GM21576 (cell line): Measurements from ENCODE around the gene MGMT.

Source experiments
- ATAC-seq: cut with Tn5 transposase; IDR thresholded peaks from one replicate; pipeline ENCODE4 v1.9.1; 2021; ENCODE audit warnings: mild to moderate bottlenecking, moderate library complexity; ENCODE audit not compliant: unreplicated experiment

Gene MGMT

GRCh38 chr10:129517680-129518057 lies 50.6 kb downstream of the MGMT start:
- no peak for ATAC-seq

DNA sequence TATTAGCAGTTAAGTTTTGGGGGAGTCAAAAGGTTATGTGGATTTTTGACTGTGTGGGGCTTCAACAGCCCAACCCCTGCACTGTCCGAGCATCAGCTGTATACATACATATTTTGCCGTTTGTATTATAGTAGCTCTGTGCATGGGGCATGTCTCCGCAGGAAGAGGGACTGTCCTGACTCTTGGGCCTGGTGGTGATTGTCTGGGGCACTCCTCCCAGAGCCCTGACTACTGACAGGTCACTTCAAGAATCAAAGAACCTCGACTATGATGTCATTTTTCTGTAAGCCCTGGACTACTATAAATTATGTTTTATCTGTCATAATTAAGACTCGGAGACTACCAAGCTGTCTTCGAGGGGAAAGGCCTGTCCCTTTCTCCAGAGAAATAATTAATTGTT lies 51.8 kb downstream of the MGMT start:
- no peak for ATAC-seq

DNA sequence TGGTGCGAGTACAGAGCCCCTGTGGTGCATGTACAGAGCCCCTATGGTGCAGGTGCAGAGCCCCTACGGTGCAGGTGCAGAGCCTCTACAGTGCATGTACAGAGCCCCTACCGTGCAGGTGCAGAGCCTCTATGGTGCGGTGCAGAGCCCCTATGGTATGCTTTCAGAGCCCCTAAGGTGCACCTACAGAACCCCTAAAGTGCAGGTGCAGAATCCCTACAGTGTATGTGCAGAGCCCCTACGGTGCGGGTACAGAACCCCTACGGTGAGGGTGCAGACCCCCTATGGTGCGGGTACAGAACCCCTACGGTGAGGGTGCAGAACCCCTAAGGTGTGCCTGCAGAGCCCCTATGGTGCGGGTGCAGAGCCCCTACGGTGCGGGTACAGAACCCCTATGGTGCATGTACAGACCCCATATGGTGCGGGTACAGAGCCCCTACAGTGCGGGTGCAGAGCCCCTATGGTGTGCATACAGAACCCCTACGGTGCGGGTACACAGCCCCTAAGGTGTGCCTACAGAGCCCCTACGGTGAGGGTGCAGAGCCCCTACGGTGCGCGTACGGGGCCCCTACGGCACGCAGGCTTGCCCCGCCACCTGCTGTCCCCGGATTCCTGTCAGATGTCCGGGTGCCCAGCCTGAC lies 53.5 kb downstream of the MGMT start:
- no peak for ATAC-seq

DNA sequence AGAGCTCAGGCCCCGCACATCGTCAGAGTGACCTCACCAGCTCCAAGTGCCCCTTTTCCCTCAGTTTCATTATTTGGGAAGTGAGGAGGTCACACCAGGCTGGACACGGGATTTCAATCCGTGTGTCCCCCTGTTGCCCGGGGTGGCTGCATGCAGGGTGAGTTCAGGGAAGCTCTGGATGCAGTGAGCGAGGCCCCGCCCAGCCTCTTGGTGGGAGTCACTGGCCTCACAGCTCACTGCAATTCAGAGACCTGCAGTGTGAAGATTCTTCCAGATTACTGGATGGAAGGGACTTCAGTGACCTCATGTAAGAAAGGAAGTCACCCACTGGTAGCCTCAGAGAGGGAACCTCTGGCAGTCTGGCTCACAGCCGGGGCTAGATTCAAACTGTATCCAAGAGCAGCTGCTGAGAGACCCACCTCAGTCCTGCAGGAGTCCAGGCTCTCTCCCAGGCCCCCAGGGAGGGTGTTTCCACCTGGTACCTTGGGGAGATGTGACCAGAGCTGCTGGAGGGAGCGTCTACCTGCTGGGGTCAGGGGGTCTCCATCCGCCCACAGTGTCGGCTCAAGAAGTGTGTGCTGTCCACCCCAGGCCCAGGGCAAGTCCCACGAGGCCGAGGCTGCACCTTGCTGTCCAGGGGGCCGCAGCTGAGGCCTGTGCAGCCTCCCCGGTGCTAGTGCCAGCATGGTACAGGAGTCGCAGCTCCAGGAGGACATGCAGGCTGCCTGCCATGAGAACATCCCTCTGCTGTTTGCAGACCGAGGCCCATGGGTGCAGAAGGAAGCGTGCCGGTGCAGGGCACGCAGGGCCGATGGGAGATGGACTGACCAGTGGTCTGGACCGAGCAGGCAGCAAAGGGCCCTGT lies 54.4 kb downstream of the MGMT start:
- no peak for ATAC-seq

GRCh38 chr10:129522041-129522585 lies 55.1 kb downstream of the MGMT start:
- no peak for ATAC-seq

GRCh38 chr10:129523031-129523722 lies 56.1 kb downstream of the MGMT start:
- no peak for ATAC-seq

GRCh38 chr10:129523723-129524316 lies 56.8 kb downstream of the MGMT start:
- no peak for ATAC-seq

DNA sequence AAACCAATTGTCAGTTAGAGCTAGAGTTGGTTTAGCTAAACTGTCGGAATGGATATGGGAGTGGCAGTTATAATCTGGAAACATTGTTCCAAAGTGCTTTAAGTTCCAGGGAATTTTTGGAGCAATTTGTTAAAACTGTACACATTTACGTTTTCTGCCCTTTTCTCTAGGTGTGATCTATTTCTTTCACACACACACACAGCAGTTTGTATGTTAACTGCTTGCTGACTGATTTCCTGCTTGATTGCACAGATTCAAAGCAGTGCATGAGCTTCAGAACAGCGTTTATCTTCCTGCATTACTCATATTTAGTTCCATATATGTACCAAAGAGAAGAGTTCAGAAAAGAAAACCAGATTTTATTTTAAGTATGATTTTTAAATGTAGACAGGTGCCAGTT lies 57.9 kb downstream of the MGMT start:
- no peak for ATAC-seq

GRCh38 chr10:129525401-129525801 lies 58.4 kb downstream of the MGMT start:
- ATAC-seq = no peak

- no peak for ATAC-seq
Observed at GRCh38 chr10:129526943-129527342, 59.9 kb downstream of the MGMT start.

GRCh38 chr10:129528376-129528978 lies 61.4 kb downstream of the MGMT start:
- no peak for ATAC-seq

GRCh38 chr10:129530581-129530980 lies 63.5 kb downstream of the MGMT start:
- no peak for ATAC-seq

GRCh38 chr10:129531195-129531968 lies 64.3 kb downstream of the MGMT start:
- ATAC-seq = no peak

- no peak for ATAC-seq
Observed at GRCh38 chr10:129531969-129532660, 65.1 kb downstream of the MGMT start.

DNA sequence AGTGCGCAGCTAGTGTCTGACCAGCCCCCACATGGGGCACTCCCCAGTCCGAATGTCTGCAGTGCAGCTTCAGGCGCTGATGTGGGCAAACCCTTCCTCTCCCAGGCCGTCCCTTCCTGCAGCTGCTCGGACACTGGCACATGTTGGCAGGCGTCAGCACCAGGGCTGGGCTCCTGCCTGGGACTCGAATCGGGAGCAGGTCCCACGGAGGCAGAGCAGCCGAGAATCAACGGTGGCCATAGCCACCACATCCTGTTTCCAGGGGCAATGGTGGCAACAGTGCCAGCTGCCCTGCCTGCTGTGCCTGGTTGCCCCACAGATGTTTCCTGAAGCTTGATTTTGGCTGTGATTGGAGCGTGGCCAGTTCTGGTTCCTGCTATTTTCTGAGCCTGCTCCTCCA lies 65.8 kb downstream of the MGMT start:
- no peak for ATAC-seq

DNA sequence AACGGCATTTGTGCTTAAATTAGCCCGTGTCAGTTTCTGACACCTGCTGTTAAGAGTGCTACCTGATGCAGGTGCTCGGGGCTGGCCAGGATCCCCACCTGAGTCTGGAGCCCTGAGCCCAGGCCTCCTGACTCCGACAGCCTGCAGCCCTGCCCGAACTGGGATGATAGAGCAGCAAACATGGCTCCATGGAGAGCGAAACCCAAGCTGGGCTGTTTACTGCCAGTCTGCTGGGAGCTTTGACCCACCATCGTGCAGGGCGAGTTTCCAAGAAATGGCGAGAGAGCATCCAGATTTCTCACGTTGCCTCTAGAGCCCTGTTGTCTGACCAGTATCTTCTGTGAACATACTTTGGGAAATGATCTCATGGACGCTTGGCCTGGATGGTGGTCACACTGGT lies 66.2 kb downstream of the MGMT start:
- no peak for ATAC-seq

DNA sequence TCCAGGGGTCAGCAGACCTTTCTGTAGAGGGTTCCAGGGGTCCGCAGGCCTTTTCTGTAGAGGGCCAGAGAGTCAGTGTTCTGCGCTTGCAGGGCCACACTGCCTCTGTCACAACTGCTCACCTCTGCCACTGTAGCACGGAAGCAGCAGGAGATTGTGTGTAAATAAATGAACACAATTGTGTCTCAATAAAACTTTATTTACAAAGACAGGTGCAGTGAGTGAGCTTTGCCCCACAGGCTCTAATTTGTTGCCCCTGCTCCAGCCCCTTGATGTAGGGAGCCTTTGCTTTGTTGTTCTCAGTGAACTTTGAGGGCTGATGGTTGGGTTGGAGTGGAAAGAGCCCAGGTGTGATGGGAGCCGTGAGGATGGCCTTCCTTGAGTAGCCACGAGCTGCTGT lies 67.8 kb downstream of the MGMT start:
- ATAC-seq = no peak

GRCh38 chr10:129536336-129536735 lies 69.3 kb downstream of the MGMT start:
- ATAC-seq = no peak

DNA sequence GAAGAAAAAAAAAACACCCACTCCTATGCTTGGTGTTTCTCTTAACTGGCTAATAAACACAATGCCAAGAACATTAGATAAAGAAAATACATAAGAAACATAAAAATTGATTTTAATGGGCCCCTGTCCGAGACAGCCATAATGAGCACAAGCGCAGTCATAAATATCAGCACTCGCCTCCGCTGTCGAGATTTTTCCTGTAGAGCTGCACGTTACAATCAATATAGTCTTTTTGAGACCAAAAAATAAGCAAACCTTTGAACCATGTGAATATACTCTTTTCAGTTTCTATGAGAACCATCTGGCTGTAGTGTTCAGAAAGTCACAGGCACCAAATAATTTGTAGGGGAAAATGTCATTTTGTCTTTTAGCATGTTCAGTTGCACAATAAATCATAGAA lies 70.1 kb downstream of the MGMT start:
- no peak for ATAC-seq
